Measurements from ENCODE around the gene SNRNP48. TPM values are rescaled to one million over a fixed set of nuclear protein-coding genes. Genes with fewer than 3 reads are reported as not detected.

Gene SNRNP48
- polyA plus RNA-seq, 1 of the 3 experiments (the other 2 are of a cell fraction), result 5.7 TPM

DNA sequence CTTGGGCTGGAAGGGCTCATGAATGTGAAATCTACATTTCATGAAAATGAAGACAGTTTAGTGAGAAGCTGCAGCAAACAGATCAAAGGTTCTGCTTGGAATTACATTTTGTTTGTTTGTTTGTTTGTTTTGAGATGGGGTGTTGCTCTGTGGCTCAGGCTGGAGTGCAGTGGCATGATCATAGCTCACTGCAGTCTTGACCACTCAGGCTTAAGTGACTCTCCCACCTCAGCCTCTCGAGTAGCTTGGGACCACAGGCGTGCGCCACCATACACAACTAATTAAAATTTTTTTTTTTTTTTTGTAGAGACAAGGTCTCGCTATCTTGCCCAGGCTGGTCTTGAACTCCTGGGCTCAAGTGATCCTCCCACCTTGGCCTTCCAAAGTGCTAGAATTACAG, 42.7 kb upstream of the SNRNP48 start:
- DNase-seq, result no peak
- no peak overlapping the region for H3K4me3 ChIP-seq (ENCODE audit: low read depth in 2 of 2, low read length in 1 of 2)
- H4K20me1 ChIP-seq (ENCODE audit: insufficient read depth), result no peaks in the 10 kb centered on the region
- no peak overlapping the region for H3K27ac ChIP-seq (ENCODE audit: low read depth in 2 of 2, low read length in 1 of 2)
- H3K79me2 ChIP-seq (ENCODE audit: insufficient read depth), result no peaks in the 10 kb centered on the region
- POLR2A ChIA-PET, result no interaction called here
- TF ChIP-seq RCOR1 (IDR thresholded peaks at IDR 0.05; ENCODE audit: low read length), result no peak
- no peak for TF ChIP-seq FOXJ3 (CRISPR knock-in tag; IDR thresholded peaks at IDR 0.05)
- no peak for TF ChIP-seq EP300 (IDR thresholded peaks at IDR 0.05; ENCODE audit: borderline replicate concordance in 1 of 2, low read depth in 1 of 2, low read length in 1 of 2)
- TF ChIP-seq, protein P1, sequence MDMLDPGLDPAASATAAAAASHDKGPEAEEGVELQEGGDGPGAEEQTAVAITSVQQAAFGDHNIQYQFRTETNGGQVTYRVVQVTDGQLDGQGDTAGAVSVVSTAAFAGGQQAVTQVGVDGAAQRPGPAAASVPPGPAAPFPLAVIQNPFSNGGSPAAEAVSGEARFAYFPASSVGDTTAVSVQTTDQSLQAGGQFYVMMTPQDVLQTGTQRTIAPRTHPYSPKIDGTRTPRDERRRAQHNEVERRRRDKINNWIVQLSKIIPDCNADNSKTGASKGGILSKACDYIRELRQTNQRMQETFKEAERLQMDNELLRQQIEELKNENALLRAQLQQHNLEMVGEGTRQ (IDR thresholded peaks at IDR 0.05; ENCODE audit: borderline replicate concordance, low read depth, low read length), result no peak
- no peak for TF ChIP-seq ELF1 (IDR thresholded peaks at IDR 0.05)
- TF ChIP-seq SMC3 (IDR thresholded peaks at IDR 0.05; ENCODE audit: low read depth, low read length), result no peak
- TF ChIP-seq RFX5 (IDR thresholded peaks at IDR 0.05; ENCODE audit: low read length), result no peak
- TF ChIP-seq, protein P2, sequence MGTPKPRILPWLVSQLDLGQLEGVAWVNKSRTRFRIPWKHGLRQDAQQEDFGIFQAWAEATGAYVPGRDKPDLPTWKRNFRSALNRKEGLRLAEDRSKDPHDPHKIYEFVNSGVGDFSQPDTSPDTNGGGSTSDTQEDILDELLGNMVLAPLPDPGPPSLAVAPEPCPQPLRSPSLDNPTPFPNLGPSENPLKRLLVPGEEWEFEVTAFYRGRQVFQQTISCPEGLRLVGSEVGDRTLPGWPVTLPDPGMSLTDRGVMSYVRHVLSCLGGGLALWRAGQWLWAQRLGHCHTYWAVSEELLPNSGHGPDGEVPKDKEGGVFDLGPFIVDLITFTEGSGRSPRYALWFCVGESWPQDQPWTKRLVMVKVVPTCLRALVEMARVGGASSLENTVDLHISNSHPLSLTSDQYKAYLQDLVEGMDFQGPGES (IDR thresholded peaks at IDR 0.05; ENCODE audit: low read depth, low read length), result no peak
- H3K9ac ChIP-seq, result no peak overlapping the region
- no peak overlapping the region for H3K4me2 ChIP-seq
- no peaks in the 10 kb centered on the region; a peak in 1 of 4 replicates for H3K4me1 ChIP-seq (ENCODE audit: control insufficient read depth in 1 of 2, insufficient read depth in 2 of 2, low read depth in 1 of 2, low read length in 1 of 2)
- H3K36me3 ChIP-seq (replicated peaks in 1 of 2; ENCODE audit: control insufficient read depth in 1 of 2, insufficient read depth in 2 of 2, low read length in 1 of 2), result no peaks in the 10 kb centered on the region
- no peaks in the 10 kb centered on the region for H3K9me3 ChIP-seq
- CTCF ChIA-PET, result interaction anchor here (1.3 kb wide), 1 partner anchor 13 kb away, joined by 3 read pairs; no protein-coding TSS in a partner anchor
- H3F3A ChIP-seq (replicated peaks; ENCODE audit: insufficient read depth), result no peaks in the 10 kb centered on the region
- H3K27me3 ChIP-seq (ENCODE audit: insufficient read depth), result peaks cover 90% of the 10 kb centered on the region
- WGBS (ENCODE audit: low lambda C conversion rate), result 35% methylated on average over 4 of the region's 4 CpGs
- no peak overlapping the region for H2AFZ ChIP-seq (ENCODE audit: low read depth)
- no peaks in the 10 kb centered on the region for H3K9me2 ChIP-seq

DNA sequence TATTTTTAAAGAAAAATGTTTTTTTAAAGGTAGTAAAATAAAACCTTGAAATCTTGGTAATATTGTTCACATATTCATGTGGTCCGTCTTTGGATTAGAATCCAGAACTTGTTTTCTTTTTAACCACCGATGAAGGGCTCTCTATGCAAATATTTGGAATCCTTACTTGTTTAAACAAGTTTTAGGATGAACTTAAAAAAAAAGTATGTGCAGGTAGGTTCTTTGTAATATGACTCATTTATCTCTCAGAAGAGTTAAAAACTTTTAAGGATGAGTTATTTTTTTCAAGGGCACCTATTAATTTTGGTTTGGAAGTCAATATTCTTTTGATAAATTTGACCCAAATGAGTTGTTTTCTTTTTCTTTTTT, 39.6 kb upstream of the SNRNP48 start:
- no peak overlapping the region for H2AFZ ChIP-seq (ENCODE audit: low read depth)
- no peaks in the 10 kb centered on the region for H3F3A ChIP-seq (replicated peaks; ENCODE audit: insufficient read depth)
- H3K9me3 ChIP-seq, result no peaks in the 10 kb centered on the region
- no peak overlapping the region for H3K27ac ChIP-seq (ENCODE audit: low read depth in 2 of 2, low read length in 1 of 2)
- no peaks in the 10 kb centered on the region for H3K9me2 ChIP-seq
- no peak overlapping the region for H3K4me2 ChIP-seq
- 28% methylated on average over 2 of the region's 2 CpGs for WGBS (ENCODE audit: low lambda C conversion rate)
- peaks cover 88% of the 10 kb centered on the region for H3K27me3 ChIP-seq (ENCODE audit: insufficient read depth)
- H3K4me3 ChIP-seq (ENCODE audit: low read depth in 2 of 2, low read length in 1 of 2), result no peak overlapping the region
- H3K36me3 ChIP-seq (replicated peaks in 1 of 2; ENCODE audit: control insufficient read depth in 1 of 2, insufficient read depth in 2 of 2, low read length in 1 of 2), result no peaks in the 10 kb centered on the region
- TF ChIP-seq NFIC (IDR thresholded peaks at IDR 0.05; ENCODE audit: borderline replicate concordance), result no peak
- ChIA-PET POLR2A (no interaction called here), CTCF (no interaction called here)
- no peaks in the 10 kb centered on the region for H3K79me2 ChIP-seq (ENCODE audit: insufficient read depth)
- H3K4me1 ChIP-seq (ENCODE audit: control insufficient read depth in 1 of 2, insufficient read depth in 2 of 2, low read depth in 1 of 2, low read length in 1 of 2), result no peaks in the 10 kb centered on the region
- no peak for DNase-seq
- no peaks in the 10 kb centered on the region for H4K20me1 ChIP-seq (ENCODE audit: insufficient read depth)
- H3K9ac ChIP-seq, result no peak overlapping the region

- Histone ChIP-seq H3K9me2 (no peaks in the 10 kb centered on the region), H3K9ac (no peak overlapping the region), H2AFZ (ENCODE audit: low read depth) (no peak overlapping the region), H3K4me3 (ENCODE audit: low read depth in 2 of 2, low read length in 1 of 2) (no peak overlapping the region), H3K4me2 (no peak overlapping the region), H3K79me2 (ENCODE audit: insufficient read depth) (no peaks in the 10 kb centered on the region), H3K27ac (ENCODE audit: low read depth in 2 of 2, low read length in 1 of 2) (no peak overlapping the region), H3K4me1 (ENCODE audit: control insufficient read depth in 1 of 2, insufficient read depth in 2 of 2, low read depth in 1 of 2, low read length in 1 of 2) (no peaks in the 10 kb centered on the region), H3K27me3 (ENCODE audit: insufficient read depth) (peaks cover 73% of the 10 kb centered on the region), H3F3A (replicated peaks; ENCODE audit: insufficient read depth) (no peaks in the 10 kb centered on the region), H4K20me1 (ENCODE audit: insufficient read depth) (no peaks in the 10 kb centered on the region), H3K36me3 (replicated peaks in 1 of 2; ENCODE audit: control insufficient read depth in 1 of 2, insufficient read depth in 2 of 2, low read length in 1 of 2) (no peaks in the 10 kb centered on the region), H3K9me3 (no peaks in the 10 kb centered on the region)
- ChIA-PET CTCF (no interaction called here), POLR2A (no interaction called here)
- 21% methylated on average over 6 of the region's 6 CpGs for WGBS (ENCODE audit: low lambda C conversion rate)
- DNase-seq, result no peak
- TF ChIP-seq RAD21 (IDR thresholded peaks at IDR 0.05; ENCODE audit: low read length), result no peak
- TF ChIP-seq, protein P3, sequence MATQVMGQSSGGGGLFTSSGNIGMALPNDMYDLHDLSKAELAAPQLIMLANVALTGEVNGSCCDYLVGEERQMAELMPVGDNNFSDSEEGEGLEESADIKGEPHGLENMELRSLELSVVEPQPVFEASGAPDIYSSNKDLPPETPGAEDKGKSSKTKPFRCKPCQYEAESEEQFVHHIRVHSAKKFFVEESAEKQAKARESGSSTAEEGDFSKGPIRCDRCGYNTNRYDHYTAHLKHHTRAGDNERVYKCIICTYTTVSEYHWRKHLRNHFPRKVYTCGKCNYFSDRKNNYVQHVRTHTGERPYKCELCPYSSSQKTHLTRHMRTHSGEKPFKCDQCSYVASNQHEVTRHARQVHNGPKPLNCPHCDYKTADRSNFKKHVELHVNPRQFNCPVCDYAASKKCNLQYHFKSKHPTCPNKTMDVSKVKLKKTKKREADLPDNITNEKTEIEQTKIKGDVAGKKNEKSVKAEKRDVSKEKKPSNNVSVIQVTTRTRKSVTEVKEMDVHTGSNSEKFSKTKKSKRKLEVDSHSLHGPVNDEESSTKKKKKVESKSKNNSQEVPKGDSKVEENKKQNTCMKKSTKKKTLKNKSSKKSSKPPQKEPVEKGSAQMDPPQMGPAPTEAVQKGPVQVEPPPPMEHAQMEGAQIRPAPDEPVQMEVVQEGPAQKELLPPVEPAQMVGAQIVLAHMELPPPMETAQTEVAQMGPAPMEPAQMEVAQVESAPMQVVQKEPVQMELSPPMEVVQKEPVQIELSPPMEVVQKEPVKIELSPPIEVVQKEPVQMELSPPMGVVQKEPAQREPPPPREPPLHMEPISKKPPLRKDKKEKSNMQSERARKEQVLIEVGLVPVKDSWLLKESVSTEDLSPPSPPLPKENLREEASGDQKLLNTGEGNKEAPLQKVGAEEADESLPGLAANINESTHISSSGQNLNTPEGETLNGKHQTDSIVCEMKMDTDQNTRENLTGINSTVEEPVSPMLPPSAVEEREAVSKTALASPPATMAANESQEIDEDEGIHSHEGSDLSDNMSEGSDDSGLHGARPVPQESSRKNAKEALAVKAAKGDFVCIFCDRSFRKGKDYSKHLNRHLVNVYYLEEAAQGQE (IDR thresholded peaks at IDR 0.05; ENCODE audit: low read depth, low read length), result no peak
- no peak for TF ChIP-seq NRF1 (IDR thresholded peaks at IDR 0.05; ENCODE audit: low read depth, low read length)
- TF ChIP-seq, protein P4, sequence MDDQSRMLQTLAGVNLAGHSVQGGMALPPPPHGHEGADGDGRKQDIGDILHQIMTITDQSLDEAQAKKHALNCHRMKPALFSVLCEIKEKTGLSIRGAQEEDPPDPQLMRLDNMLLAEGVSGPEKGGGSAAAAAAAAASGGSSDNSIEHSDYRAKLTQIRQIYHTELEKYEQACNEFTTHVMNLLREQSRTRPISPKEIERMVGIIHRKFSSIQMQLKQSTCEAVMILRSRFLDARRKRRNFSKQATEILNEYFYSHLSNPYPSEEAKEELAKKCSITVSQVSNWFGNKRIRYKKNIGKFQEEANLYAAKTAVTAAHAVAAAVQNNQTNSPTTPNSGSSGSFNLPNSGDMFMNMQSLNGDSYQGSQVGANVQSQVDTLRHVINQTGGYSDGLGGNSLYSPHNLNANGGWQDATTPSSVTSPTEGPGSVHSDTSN (IDR thresholded peaks at IDR 0.05), result no peak
- no peak for TF ChIP-seq USF1 (IDR thresholded peaks at IDR 0.05; ENCODE audit: borderline replicate concordance, low read depth)
- no peak for TF ChIP-seq RCOR1 (IDR thresholded peaks at IDR 0.05; ENCODE audit: low read length)
Observed at GRCh38 chr6:7554533-7555275, 35.3 kb upstream of the SNRNP48 start.

All from SK-N-SH (cell line).